ENCODE measurements around the gene MRFAP1. TPM values are rescaled to one million over a fixed set of nuclear protein-coding genes. Genes with fewer than 3 reads are reported as not detected.

Gene MRFAP1
- total RNA-seq, 1 experiment from 2014 or later = 212 TPM

GRCh38 chr4:6612961-6613675 is 27.4 kb upstream of the MRFAP1 start:
- Histone ChIP-seq H3K4me1 (ENCODE audit: control insufficient read depth, insufficient read depth, low read length) (no peaks in the 10 kb centered on the region), H3K27ac (ENCODE audit: low read length) (no peak overlapping the region), H3K36me3 (ENCODE audit: control insufficient read depth, insufficient read depth, low read length) (no peaks in the 10 kb centered on the region), H3K27me3 (ENCODE audit: control insufficient read depth, insufficient read depth, low read length) (no peaks in the 10 kb centered on the region), H3K4me3 (ENCODE audit: low read depth in 2 of 2, low read length in 2 of 2) (no peak overlapping the region), H3K9me3 (ENCODE audit: control insufficient read depth, insufficient read depth, low read depth, low read length) (no peaks in the 10 kb centered on the region)
- in situ Hi-C loops (cut with HindIII; ENCODE audit: low pct_unique_long_range_greater_than_20kb, low sequenced_read_pairs) (no loop called here), intact Hi-C loops (cut with micrococcal nuclease; ENCODE audit: unreplicated experiment) (no loop called here)
- TF ChIP-seq REST (IDR thresholded peaks at IDR 0.05; ENCODE audit: insufficient read depth in 1 of 2, low read depth in 2 of 2, low read length in 1 of 2) (no peak), TCF7L2 (IDR thresholded peaks at IDR 0.05; ENCODE audit: low read depth, low read length) (no peak), POLR2AphosphoS5 (IDR thresholded peaks at IDR 0.05; ENCODE audit: low read depth, low read length) (no peak), CTCF (IDR thresholded peaks at IDR 0.05) (no peak), SIN3A (IDR thresholded peaks at IDR 0.05; ENCODE audit: borderline replicate concordance, insufficient read depth, low read depth, low read length) (no peak)
- BruUV-seq (replicated peaks) = no TSS peak
- ChIA-PET POLR2A (no interaction called here), CTCF (no interaction called here)
- no peak for DNase-seq (ENCODE audit: low read depth, low spot score)
- ATAC-seq = no peak

- Histone ChIP-seq H3K9me3 (ENCODE audit: control insufficient read depth, insufficient read depth, low read depth, low read length) (no peaks in the 10 kb centered on the region), H3K27ac (ENCODE audit: low read length) (no peak overlapping the region), H3K4me1 (ENCODE audit: control insufficient read depth, insufficient read depth, low read length) (no peaks in the 10 kb centered on the region), H3K27me3 (ENCODE audit: control insufficient read depth, insufficient read depth, low read length) (no peaks in the 10 kb centered on the region), H3K36me3 (ENCODE audit: control insufficient read depth, insufficient read depth, low read length) (no peaks in the 10 kb centered on the region), H3K4me3 (ENCODE audit: low read depth in 2 of 2, low read length in 2 of 2) (no peak overlapping the region)
- no peak for ATAC-seq
- POLR2A ChIA-PET = no interaction called here
- in situ Hi-C loops (cut with HindIII; ENCODE audit: low pct_unique_long_range_greater_than_20kb, low sequenced_read_pairs) (no loop called here), intact Hi-C loops (cut with micrococcal nuclease; ENCODE audit: unreplicated experiment) (no loop called here)
- TF ChIP-seq REST (IDR thresholded peaks at IDR 0.05; ENCODE audit: insufficient read depth in 1 of 2, low read depth in 2 of 2, low read length in 1 of 2) (no peak), CTCF (IDR thresholded peaks at IDR 0.05) (no peak)
- BruUV-seq (replicated peaks) = no TSS peak
- DNase-seq (ENCODE audit: low read depth, low spot score) = no peak
- CTCF ChIA-PET = no interaction called here
Observed at GRCh38 chr4:6613676-6614651, 26.5 kb upstream of the MRFAP1 start.
